Thyroid gland (tissue), 4 donors: ENCODE measurements around the gene NOM1.

Source experiments
- CTCF ChIP-seq, 6 experiments: fragments of 200-600 bp in 3 of 6; fragments of 450-650 bp in 3 of 6; sonication (generic) in 3 of 6; IDR thresholded peaks; one replicate each; pipeline ENCODE4 v1.5.1; 2016 to 2019; ENCODE audit warnings: antibody characterized with exemption in 6 of 6, mild to moderate bottlenecking in 2 of 6, inconsistent platforms in 1 of 6, moderate library complexity in 1 of 6
- POLR2A ChIP-seq, 2 donors: fragments of 450-650 bp; IDR thresholded peaks; one replicate each; pipeline ENCODE4 v1.6.1; 2017; ENCODE audit warnings: antibody characterized with exemption in 2 of 2, mild to moderate bottlenecking in 2 of 2, moderate library complexity in 1 of 2

- no peak for TF ChIP-seq CTCF (IDR thresholded peaks at IDR 0.05)
- no peak for TF ChIP-seq POLR2A (IDR thresholded peaks at IDR 0.05)
Measured at GRCh38 chr7:157021871-157022680, 72.6 kb downstream of the NOM1 start.
